Colonic mucosa (tissue), 4 donors: Measurements from ENCODE around the gene AGAP1. TPM values are rescaled to one million over a fixed set of nuclear protein-coding genes. Genes with fewer than 3 reads are reported as not detected.

Experiments used
- DNase-seq: peaks from one replicate; pipeline ENCODE4 v3.0.0-alpha.2; 2020
- H3K27ac ChIP-seq: fragments of 200-600 bp; one replicate; pipeline ENCODE4 v1.8.0; 2021
- H3K27me3 ChIP-seq: fragments of 200-600 bp; one replicate; pipeline ENCODE4 v1.8.0; 2021
- H3K36me3 ChIP-seq: fragments of 200-600 bp; one replicate; pipeline ENCODE4 v1.8.0; 2021
- H3K4me1 ChIP-seq: fragments of 200-600 bp; one replicate; pipeline ENCODE4 v1.8.0; 2021; ENCODE audit warnings: mild to moderate bottlenecking
- H3K4me3 ChIP-seq: fragments of 200-600 bp; one replicate; pipeline ENCODE4 v1.8.0; 2021
- H3K9ac ChIP-seq, 2 donors: one replicate each; pipeline ENCODE4 v1.7.0; 2013; ENCODE audit warnings: control low read depth in 2 of 2, low read depth in 2 of 2, low read length in 2 of 2
- H3K9me3 ChIP-seq: fragments of 200-600 bp; one replicate; pipeline ENCODE4 v1.8.0; 2021
- CTCF ChIP-seq: fragments of 200-600 bp; IDR thresholded peaks from one replicate; pipeline ENCODE4 v1.8.0; 2022; ENCODE audit warnings: antibody characterized with exemption, mild to moderate bottlenecking
- intact Hi-C: fragments of 100-400 bp; cut with DNase I; formaldehyde crosslinking; loops from one replicate; pipeline ENCODE4 v1.14.1; 2022
- total RNA-seq, 2 donors: library from RNA; stranded (reverse); fragmentation: NEBNext Ultra II Directional in 1 of 2; extraction: Animal tissue kit (Norgen Biotek cat#: 25700) in 1 of 2; gene quantifications; one replicate each; pipeline ENCODE4 v1.2.1, GENCODE V29; 2021
- donor health status: healthy.
- donor health status: DM: no; HTN: no; CAD: no.
- donor health status: DM: no; HTN: no; CAD: no.

The AGAP1 gene
- total RNA-seq, 2 donors from 2014 or later, result 62.1 to 62.9 TPM

GRCh38 chr2:235921508-235922191 is 427.8 kb downstream of the AGAP1 start:
- H3K4me1 ChIP-seq, result no peaks in the 10 kb centered on the region
- no peaks in the 10 kb centered on the region for H3K27me3 ChIP-seq
- no peak overlapping the region for H3K27ac ChIP-seq
- H3K9me3 ChIP-seq, result no peaks in the 10 kb centered on the region
- intact Hi-C loops, result no loop called here
- no peak for TF ChIP-seq CTCF
- H3K36me3 ChIP-seq, result no peaks in the 10 kb centered on the region
- no peak overlapping the region for H3K9ac ChIP-seq
- H3K4me3 ChIP-seq, result no peak overlapping the region
- no peak for DNase-seq

DNA sequence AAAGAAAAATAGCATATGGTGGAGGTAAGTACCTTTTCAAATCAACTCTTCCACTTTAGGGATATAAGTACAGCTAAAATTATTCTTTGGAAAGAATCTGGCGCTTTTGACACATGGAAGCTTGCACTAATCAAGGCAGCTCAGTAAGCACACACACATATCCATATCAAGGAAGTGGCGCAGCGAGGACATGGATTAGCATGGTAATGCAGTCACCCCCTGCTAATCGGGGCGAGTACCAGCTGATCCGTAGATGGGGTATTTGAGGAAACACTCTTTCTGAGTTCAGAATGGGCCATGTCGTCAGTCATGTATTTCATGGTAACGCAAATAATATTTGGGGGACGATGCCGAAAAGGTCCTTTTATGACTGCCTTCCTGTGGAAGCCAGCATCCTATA is 429.0 kb downstream of the AGAP1 start:
- TF ChIP-seq CTCF, result no peak
- no peak overlapping the region for H3K27ac ChIP-seq

GRCh38 chr2:235923859-235924674 is 430.2 kb downstream of the AGAP1 start:
- no peak for DNase-seq

More for the DNA sequence above, 429.0 kb downstream of the AGAP1 start:
- DNase-seq, result no peak
- Histone ChIP-seq H3K9ac (no peak overlapping the region), H3K4me1 (no peaks in the 10 kb centered on the region), H3K27me3 (no peaks in the 10 kb centered on the region), H3K36me3 (no peaks in the 10 kb centered on the region), H3K9me3 (no peaks in the 10 kb centered on the region), H3K4me3 (no peak overlapping the region)
- intact Hi-C loops, result no loop called here

GRCh38 chr2:235924675-235925063 is 430.8 kb downstream of the AGAP1 start:
- no peak overlapping the region for H3K9ac ChIP-seq
- no peaks in the 10 kb centered on the region for H3K9me3 ChIP-seq
- no peaks in the 10 kb centered on the region for H3K36me3 ChIP-seq
- no peak for TF ChIP-seq CTCF
- no peak overlapping the region for H3K4me3 ChIP-seq
- H3K4me1 ChIP-seq, result no peaks in the 10 kb centered on the region
- no peak for DNase-seq
- no peak overlapping the region for H3K27ac ChIP-seq
- no peaks in the 10 kb centered on the region for H3K27me3 ChIP-seq
- intact Hi-C loops, result no loop called here

More at GRCh38 chr2:235923859-235924674, 430.2 kb downstream of the AGAP1 start:
- Histone ChIP-seq H3K27ac (no peak overlapping the region), H3K9ac (no peak overlapping the region), H3K4me1 (no peaks in the 10 kb centered on the region), H3K4me3 (no peak overlapping the region), H3K36me3 (no peaks in the 10 kb centered on the region), H3K27me3 (no peaks in the 10 kb centered on the region), H3K9me3 (no peaks in the 10 kb centered on the region)
- intact Hi-C loops, result no loop called here
- no peak for TF ChIP-seq CTCF

DNA sequence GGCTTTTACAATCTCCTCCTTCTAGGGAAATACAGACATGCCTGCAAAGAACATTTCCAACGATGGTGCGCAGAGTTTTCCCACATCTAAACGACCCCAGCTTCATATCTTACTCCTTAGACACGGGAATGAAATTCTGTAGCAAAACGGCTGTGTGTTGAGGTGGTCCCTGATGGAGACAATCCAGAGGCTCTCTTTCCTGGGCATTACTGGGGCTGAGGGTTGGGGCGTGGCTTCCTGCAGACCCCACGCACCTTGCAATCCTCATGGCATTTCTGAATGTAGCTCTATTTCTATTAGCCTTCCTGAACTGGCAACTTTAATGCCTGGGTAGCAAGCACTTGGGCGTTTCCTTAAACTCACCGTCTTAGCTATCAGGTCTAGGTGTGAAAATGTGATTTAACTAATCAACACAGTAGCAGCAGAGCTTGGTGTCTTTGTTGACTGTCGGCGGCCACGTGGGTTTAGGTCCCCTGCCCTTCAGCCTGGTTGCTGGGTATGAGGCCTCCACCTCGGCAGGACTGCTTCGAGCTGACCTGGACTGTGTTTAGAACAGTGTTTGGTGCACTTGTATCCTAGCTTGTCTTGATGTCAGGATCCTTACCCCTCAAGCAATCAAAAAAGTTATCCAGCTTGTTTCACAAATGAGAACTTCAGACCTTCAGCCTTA is 431.5 kb downstream of the AGAP1 start:
- no peaks in the 10 kb centered on the region for H3K9me3 ChIP-seq
- H3K27ac ChIP-seq, result no peak overlapping the region
- DNase-seq, result no peak
- intact Hi-C loops, result no loop called here
- H3K27me3 ChIP-seq, result no peaks in the 10 kb centered on the region
- H3K4me1 ChIP-seq, result no peaks in the 10 kb centered on the region
- no peak overlapping the region for H3K4me3 ChIP-seq
- H3K36me3 ChIP-seq, result no peaks in the 10 kb centered on the region
- no peak overlapping the region for H3K9ac ChIP-seq
- TF ChIP-seq CTCF, result no peak
